ENCODE results near the gene OSMR. TPM values are rescaled to one million over a fixed set of nuclear protein-coding genes. Genes with fewer than 3 reads are reported as not detected.

Gene OSMR
- total RNA-seq, 1 experiment from 2014 or later, result 31.6 TPM

DNA sequence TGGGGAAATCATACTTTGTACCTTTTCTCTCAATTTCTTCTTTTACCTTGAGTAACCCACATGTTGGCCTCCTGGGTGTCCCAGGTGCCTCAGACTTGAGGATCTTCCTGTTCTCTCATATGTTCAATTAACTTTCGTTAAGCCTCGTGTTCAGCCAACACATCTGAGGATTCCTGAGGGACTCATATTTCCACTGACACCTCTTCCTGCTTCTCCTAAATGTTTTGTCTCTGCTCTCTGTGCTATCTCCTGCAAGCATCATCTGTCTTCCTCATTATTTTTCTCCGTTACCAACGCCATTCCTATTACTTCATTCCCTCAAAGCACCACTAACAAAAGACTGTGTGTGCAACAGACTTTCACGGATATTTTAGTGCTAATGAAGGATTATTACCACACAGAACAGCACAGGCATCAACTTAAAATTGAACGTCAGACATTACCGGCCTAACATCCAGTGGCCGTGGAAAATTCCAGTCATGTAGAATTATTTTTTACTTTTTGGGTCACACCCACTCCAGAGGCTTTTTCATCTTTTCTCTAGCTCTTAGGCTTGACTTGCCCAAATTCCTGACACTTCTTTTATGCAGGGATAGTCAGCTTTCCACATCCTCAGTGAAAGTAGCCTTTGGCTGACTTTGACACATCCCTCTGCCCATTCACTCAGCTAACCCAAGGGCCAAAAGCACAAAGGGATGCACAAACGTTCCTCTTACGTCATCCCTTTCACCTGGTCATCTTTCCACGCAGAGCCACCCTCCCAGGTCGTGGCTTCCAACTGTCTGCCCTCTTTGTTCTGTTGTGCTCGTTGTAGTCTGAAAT lies 46.0 kb upstream of the OSMR start:
- Histone ChIP-seq H3K27ac (ENCODE audit: low read depth, low read length, poor library complexity, severe bottlenecking) (no peak overlapping the region), H3K36me3 (ENCODE audit: insufficient read depth, low read length, poor library complexity, severe bottlenecking) (no peaks in the 10 kb centered on the region), H3K9me3 (ENCODE audit: low read depth, low read length, poor library complexity, severe bottlenecking) (no peaks in the 10 kb centered on the region), H3K4me1 (ENCODE audit: insufficient read depth, low read length, poor library complexity, severe bottlenecking) (peaks cover 8% of the 10 kb centered on the region), H3K27me3 (replicated peaks; ENCODE audit: insufficient read depth, low read depth, low read length, poor library complexity) (no peaks in the 10 kb centered on the region), H3K4me3 (ENCODE audit: low read depth, low read length, poor library complexity, severe bottlenecking) (no peak overlapping the region)
- TF ChIP-seq EZH2 (IDR thresholded peaks at IDR 0.05; ENCODE audit: borderline replicate concordance, low read depth, low read length, poor library complexity, severe bottlenecking), result no peak
- TF ChIP-seq, protein P1, sequence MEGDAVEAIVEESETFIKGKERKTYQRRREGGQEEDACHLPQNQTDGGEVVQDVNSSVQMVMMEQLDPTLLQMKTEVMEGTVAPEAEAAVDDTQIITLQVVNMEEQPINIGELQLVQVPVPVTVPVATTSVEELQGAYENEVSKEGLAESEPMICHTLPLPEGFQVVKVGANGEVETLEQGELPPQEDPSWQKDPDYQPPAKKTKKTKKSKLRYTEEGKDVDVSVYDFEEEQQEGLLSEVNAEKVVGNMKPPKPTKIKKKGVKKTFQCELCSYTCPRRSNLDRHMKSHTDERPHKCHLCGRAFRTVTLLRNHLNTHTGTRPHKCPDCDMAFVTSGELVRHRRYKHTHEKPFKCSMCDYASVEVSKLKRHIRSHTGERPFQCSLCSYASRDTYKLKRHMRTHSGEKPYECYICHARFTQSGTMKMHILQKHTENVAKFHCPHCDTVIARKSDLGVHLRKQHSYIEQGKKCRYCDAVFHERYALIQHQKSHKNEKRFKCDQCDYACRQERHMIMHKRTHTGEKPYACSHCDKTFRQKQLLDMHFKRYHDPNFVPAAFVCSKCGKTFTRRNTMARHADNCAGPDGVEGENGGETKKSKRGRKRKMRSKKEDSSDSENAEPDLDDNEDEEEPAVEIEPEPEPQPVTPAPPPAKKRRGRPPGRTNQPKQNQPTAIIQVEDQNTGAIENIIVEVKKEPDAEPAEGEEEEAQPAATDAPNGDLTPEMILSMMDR (conservative IDR thresholded peaks at IDR 0.05; ENCODE audit: low read depth, low read length), result no peak
- ChIA-PET CTCF (no interaction called here), POLR2A (ENCODE audit: low non-redundant PET) (no interaction called here)
- intact Hi-C loops (cut with micrococcal nuclease; ENCODE audit: unreplicated experiment), result no loop called here
- DNase-seq (ENCODE audit: low spot score), result no peak
- no TSS peak for BruUV-seq (replicated peaks)

DNA sequence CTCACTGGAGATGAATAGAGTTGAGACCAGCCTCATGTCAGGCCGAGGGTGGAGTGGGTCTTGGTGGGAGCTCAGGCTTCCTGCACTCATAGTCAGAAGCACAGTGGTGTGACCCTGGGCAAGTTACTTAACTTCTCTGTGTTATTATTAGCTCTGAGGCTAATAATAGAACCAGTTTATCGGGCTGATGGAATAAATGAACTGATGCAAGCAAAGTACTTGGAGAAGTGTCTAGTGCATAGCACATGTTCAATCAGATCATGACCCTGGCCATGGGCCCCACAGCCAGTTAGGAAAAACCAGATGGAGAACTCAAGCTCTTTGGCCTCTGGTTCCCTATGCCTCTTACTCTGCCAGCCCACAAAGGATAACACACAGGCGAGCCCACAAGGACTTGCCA lies 45.3 kb upstream of the OSMR start:
- POLR2A ChIA-PET (ENCODE audit: low non-redundant PET), result no interaction called here
- DNase-seq (ENCODE audit: low spot score), result no peak
- H3K4me3 ChIP-seq (ENCODE audit: low read depth, low read length, poor library complexity, severe bottlenecking), result no peak overlapping the region
- intact Hi-C loops (cut with micrococcal nuclease; ENCODE audit: unreplicated experiment), result no loop called here
- peaks cover 10% of the 10 kb centered on the region for H3K4me1 ChIP-seq (ENCODE audit: insufficient read depth, low read length, poor library complexity, severe bottlenecking)
- no peaks in the 10 kb centered on the region for H3K36me3 ChIP-seq (ENCODE audit: insufficient read depth, low read length, poor library complexity, severe bottlenecking)
- no peaks in the 10 kb centered on the region for H3K9me3 ChIP-seq (ENCODE audit: low read depth, low read length, poor library complexity, severe bottlenecking)
- H3K27ac ChIP-seq (ENCODE audit: low read depth, low read length, poor library complexity, severe bottlenecking), result no peak overlapping the region
- H3K27me3 ChIP-seq (replicated peaks; ENCODE audit: insufficient read depth, low read depth, low read length, poor library complexity), result no peaks in the 10 kb centered on the region
- TF ChIP-seq, protein P1 (conservative IDR thresholded peaks at IDR 0.05; ENCODE audit: low read depth, low read length), result no peak
- TF ChIP-seq EZH2 (IDR thresholded peaks at IDR 0.05; ENCODE audit: borderline replicate concordance, low read depth, low read length, poor library complexity, severe bottlenecking), result no peak
- no TSS peak for BruUV-seq (replicated peaks)
- CTCF ChIA-PET, result no interaction called here

DNA sequence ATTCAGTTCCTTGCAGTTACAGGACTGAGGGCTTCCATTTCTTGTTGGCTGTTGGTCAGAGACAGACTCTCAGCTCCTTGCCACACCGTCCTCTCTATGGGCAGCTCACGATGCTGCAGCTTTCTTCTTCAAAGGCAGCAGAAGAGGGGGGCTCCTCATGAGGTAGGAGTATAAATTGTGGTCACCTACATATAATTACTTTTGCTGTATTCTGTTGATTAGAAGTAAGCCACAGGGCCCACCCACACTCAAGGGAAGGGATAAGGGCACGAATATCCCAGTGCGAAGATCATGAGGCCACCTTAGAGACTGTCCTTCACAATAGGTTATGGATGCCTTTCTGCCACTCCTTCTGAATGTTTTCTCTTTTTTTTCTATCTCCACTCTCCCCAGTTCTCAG lies 43.7 kb upstream of the OSMR start:
- no TSS peak for BruUV-seq (replicated peaks)
- CTCF ChIA-PET, result interaction anchor here (0.6 kb wide), 1 partner anchor 128 kb away, joined by 3 read pairs; no protein-coding TSS in a partner anchor
- intact Hi-C loops (cut with micrococcal nuclease; ENCODE audit: unreplicated experiment), result no loop called here
- POLR2A ChIA-PET (ENCODE audit: low non-redundant PET), result no interaction called here
- Histone ChIP-seq H3K4me3 (ENCODE audit: low read depth, low read length, poor library complexity, severe bottlenecking) (no peak overlapping the region), H3K4me1 (ENCODE audit: insufficient read depth, low read length, poor library complexity, severe bottlenecking) (peaks cover 20% of the 10 kb centered on the region), H3K27me3 (replicated peaks; ENCODE audit: insufficient read depth, low read depth, low read length, poor library complexity) (no peaks in the 10 kb centered on the region), H3K27ac (ENCODE audit: low read depth, low read length, poor library complexity, severe bottlenecking) (no peak overlapping the region), H3K36me3 (ENCODE audit: insufficient read depth, low read length, poor library complexity, severe bottlenecking) (no peaks in the 10 kb centered on the region), H3K9me3 (ENCODE audit: low read depth, low read length, poor library complexity, severe bottlenecking) (no peaks in the 10 kb centered on the region)
- no peak for TF ChIP-seq EZH2 (IDR thresholded peaks at IDR 0.05; ENCODE audit: borderline replicate concordance, low read depth, low read length, poor library complexity, severe bottlenecking)
- TF ChIP-seq, protein P1 (conservative IDR thresholded peaks at IDR 0.05; ENCODE audit: low read depth, low read length), result no peak
- DNase-seq (ENCODE audit: low spot score), result no peak

All from A673 (cell line).